ENCODE results near the gene BARHL2. TPM values are rescaled to one million over a fixed set of nuclear protein-coding genes. Genes with fewer than 3 reads are reported as not detected.

BARHL2 gene
- total RNA-seq, 2 experiments from 2014 or later: not detected

- DNase-seq (no peak), ATAC-seq (no peak)
- H3K27me3 Mint-ChIP-seq: peaks cover 86% of the 10 kb centered on the region
- CTCF ChIA-PET: interaction anchor here (2.7 kb wide), 1 partner anchor 21 kb away, joined by 11 read pairs; no protein-coding TSS in a partner anchor
- no peaks in the 10 kb centered on the region for H3K9me3 Mint-ChIP-seq
- intact Hi-C loops (cut with micrococcal nuclease): no loop called here
- POLR2A ChIA-PET: no interaction called here
- H3K27ac Mint-ChIP-seq: no peak overlapping the region
- no peak overlapping the region for H3K4me3 Mint-ChIP-seq
- H3K36me3 Mint-ChIP-seq (ENCODE audit: low read depth): no peaks in the 10 kb centered on the region
- TF ChIP-seq, protein P1, sequence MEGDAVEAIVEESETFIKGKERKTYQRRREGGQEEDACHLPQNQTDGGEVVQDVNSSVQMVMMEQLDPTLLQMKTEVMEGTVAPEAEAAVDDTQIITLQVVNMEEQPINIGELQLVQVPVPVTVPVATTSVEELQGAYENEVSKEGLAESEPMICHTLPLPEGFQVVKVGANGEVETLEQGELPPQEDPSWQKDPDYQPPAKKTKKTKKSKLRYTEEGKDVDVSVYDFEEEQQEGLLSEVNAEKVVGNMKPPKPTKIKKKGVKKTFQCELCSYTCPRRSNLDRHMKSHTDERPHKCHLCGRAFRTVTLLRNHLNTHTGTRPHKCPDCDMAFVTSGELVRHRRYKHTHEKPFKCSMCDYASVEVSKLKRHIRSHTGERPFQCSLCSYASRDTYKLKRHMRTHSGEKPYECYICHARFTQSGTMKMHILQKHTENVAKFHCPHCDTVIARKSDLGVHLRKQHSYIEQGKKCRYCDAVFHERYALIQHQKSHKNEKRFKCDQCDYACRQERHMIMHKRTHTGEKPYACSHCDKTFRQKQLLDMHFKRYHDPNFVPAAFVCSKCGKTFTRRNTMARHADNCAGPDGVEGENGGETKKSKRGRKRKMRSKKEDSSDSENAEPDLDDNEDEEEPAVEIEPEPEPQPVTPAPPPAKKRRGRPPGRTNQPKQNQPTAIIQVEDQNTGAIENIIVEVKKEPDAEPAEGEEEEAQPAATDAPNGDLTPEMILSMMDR (IDR thresholded peaks at IDR 0.05): no peak
- H3K4me1 Mint-ChIP-seq (ENCODE audit: low read depth): peaks cover 7% of the 10 kb centered on the region
Measured at GRCh38 chr1:90708826-90709225, 8.3 kb downstream of the BARHL2 start.

- TF ChIP-seq, protein P1 (IDR thresholded peaks at IDR 0.05): no peak
- intact Hi-C loops (cut with micrococcal nuclease): no loop called here
- H3K27ac Mint-ChIP-seq: no peak overlapping the region
- DNase-seq (no peak), ATAC-seq (no peak)
- H3K27me3 Mint-ChIP-seq: peaks cover 82% of the 10 kb centered on the region
- H3K4me3 Mint-ChIP-seq: no peak overlapping the region
- H3K9me3 Mint-ChIP-seq: no peaks in the 10 kb centered on the region
- ChIA-PET CTCF (interaction anchor here (2.3 to 2.7 kb wide), 2 partner anchors 14 to 21 kb away, joined by 11 read pairs; no protein-coding TSS in a partner anchor), POLR2A (no interaction called here)
- peaks cover 7% of the 10 kb centered on the region for H3K4me1 Mint-ChIP-seq (ENCODE audit: low read depth)
- no peaks in the 10 kb centered on the region for H3K36me3 Mint-ChIP-seq (ENCODE audit: low read depth)
Measured at GRCh38 chr1:90708236-90708786, 8.8 kb downstream of the BARHL2 start.

- CTCF ChIA-PET: interaction anchor here (1.2 to 2.7 kb wide), 4 partner anchors 13 to 22 kb away, joined by 4 to 11 read pairs (median 8); no protein-coding TSS in a partner anchor
- H3K4me3 Mint-ChIP-seq: peak overlapping the region; percentile 6
Measured at GRCh38 chr1:90707363-90707710, 9.8 kb downstream of the BARHL2 start.

GRCh38 chr1:90706437-90707362, 10.4 kb downstream of the BARHL2 start:
- peaks cover 7% of the 10 kb centered on the region for H3K4me1 Mint-ChIP-seq (ENCODE audit: low read depth)
- H3K27ac Mint-ChIP-seq: no peak overlapping the region
- DNase-seq (peak; percentile 38), ATAC-seq (peak; percentile 42)
- H3K36me3 Mint-ChIP-seq (ENCODE audit: low read depth): no peaks in the 10 kb centered on the region
- H3K4me3 Mint-ChIP-seq: peak overlapping the region; percentile 6
- ChIA-PET POLR2A (interaction anchor here (1.4 to 1.7 kb wide), 2 partner anchors 10 to 13 kb away, joined by 3 to 5 read pairs; partner anchors contain the start of gene BARHL2), CTCF (interaction anchor here (1.2 to 2.7 kb wide), 5 partner anchors 12 to 23 kb away, joined by 4 to 11 read pairs (median 5); no protein-coding TSS in a partner anchor)
- intact Hi-C loops (cut with micrococcal nuclease): no loop called here
- no peaks in the 10 kb centered on the region for H3K9me3 Mint-ChIP-seq
- TF ChIP-seq, protein P1 (IDR thresholded peaks at IDR 0.05): no peak
- H3K27me3 Mint-ChIP-seq: peaks cover 75% of the 10 kb centered on the region

More at GRCh38 chr1:90707363-90707710, 9.8 kb downstream of the BARHL2 start:
- intact Hi-C loops (cut with micrococcal nuclease): no loop called here
- Mint-ChIP-seq H3K36me3 (ENCODE audit: low read depth) (no peaks in the 10 kb centered on the region), H3K27me3 (peaks cover 75% of the 10 kb centered on the region), H3K27ac (no peak overlapping the region), H3K4me1 (ENCODE audit: low read depth) (peaks cover 7% of the 10 kb centered on the region), H3K9me3 (no peaks in the 10 kb centered on the region)
- TF ChIP-seq, protein P1 (IDR thresholded peaks at IDR 0.05): no peak
- DNase-seq (peak; percentile 34), ATAC-seq (no peak)
- POLR2A ChIA-PET: interaction anchor here (1.4 to 1.7 kb wide), 2 partner anchors 9 to 12 kb away, joined by 3 to 5 read pairs; partner anchors contain the start of gene BARHL2

Measured in activated CD8-positive, alpha-beta T cell treated with anti-CD3 and anti-CD28 coated beads for 36 hours (primary cell).